NT2/D1 (cell line): ENCODE results near the gene SUN2.

Experiments
- SUZ12 ChIP-seq: IDR thresholded peaks from 2 replicates; pipeline ENCODE4 v1.6.1; 2011; ENCODE audit not compliant: insufficient read length, insufficient read depth; ENCODE audit errors: extremely low read depth
- YY1 ChIP-seq: IDR thresholded peaks from 2 replicates; pipeline ENCODE4 v1.6.1; 2011; ENCODE audit not compliant: insufficient read length, insufficient read depth
- ZNF274 ChIP-seq: IDR thresholded peaks from 2 replicates; pipeline ENCODE4 v1.6.1; 2011; ENCODE audit warnings: mild to moderate bottlenecking, low read depth, low read length

- no peak for TF ChIP-seq SUZ12
- no peak for TF ChIP-seq YY1
- TF ChIP-seq ZNF274 = no peak
These were observed 12.2 kb upstream of the SUN2 start for GRCh38 chr22:38768036-38768435.
